ENCODE data around the gene DYNC1LI2.

Gene DYNC1LI2

DNA sequence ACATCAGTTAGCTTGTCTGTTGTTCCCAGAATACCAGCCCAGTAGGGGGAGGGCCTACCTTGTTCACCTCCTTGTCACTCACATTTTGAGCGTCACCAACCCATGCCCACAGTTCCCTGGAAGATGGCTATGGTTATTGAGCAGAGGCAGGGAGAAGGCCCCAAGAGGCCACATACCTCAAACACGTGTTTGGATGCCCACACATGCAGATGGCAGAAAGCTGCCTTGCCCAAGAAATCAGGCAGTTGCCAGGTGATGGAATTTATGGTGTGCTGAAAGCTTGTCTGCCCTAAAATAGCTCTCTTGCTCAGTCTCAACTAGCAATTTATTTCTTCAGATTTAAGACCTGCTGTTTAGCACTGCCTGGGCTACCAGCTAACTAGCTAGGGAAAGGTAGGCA, 38.3 kb downstream of the DYNC1LI2 start:
- no peak for TF ChIP-seq ZNF37A (tag by site-specific recombination; IDR thresholded peaks at IDR 0.05)
- TF ChIP-seq ZIC2 (tag by site-specific recombination; IDR thresholded peaks at IDR 0.05) = no peak
- no peak for TF ChIP-seq ZNF274 (IDR thresholded peaks at IDR 0.05; ENCODE audit: low read length)
- TF ChIP-seq ZNF274 (tag by site-specific recombination; IDR thresholded peaks at IDR 0.05; ENCODE audit: borderline replicate concordance) = no peak
- TF ChIP-seq, protein P1, sequence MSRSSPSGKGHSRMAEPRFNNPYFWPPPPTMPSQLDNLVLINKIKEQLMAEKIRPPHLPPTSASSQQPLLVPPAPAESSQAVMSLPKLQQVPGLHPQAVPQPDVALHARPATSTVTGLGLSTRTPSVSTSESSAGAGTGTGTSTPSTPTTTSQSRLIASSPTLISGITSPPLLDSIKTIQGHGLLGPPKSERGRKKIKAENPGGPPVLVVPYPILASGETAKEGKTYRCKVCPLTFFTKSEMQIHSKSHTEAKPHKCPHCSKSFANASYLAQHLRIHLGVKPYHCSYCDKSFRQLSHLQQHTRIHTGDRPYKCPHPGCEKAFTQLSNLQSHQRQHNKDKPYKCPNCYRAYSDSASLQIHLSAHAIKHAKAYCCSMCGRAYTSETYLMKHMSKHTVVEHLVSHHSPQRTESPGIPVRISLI (tag by site-specific recombination; IDR thresholded peaks at IDR 0.05) = no peak
- TF ChIP-seq, protein P2, sequence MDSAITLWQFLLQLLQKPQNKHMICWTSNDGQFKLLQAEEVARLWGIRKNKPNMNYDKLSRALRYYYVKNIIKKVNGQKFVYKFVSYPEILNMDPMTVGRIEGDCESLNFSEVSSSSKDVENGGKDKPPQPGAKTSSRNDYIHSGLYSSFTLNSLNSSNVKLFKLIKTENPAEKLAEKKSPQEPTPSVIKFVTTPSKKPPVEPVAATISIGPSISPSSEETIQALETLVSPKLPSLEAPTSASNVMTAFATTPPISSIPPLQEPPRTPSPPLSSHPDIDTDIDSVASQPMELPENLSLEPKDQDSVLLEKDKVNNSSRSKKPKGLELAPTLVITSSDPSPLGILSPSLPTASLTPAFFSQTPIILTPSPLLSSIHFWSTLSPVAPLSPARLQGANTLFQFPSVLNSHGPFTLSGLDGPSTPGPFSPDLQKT (IDR thresholded peaks at IDR 0.05; ENCODE audit: borderline replicate concordance, low read depth, low read length) = no peak
- TF ChIP-seq MYNN (tag by site-specific recombination; IDR thresholded peaks at IDR 0.05; ENCODE audit: borderline replicate concordance) = no peak
- TF ChIP-seq ZNF311 (tag by site-specific recombination; IDR thresholded peaks at IDR 0.05; ENCODE audit: borderline replicate concordance) = no peak
- no peak for TF ChIP-seq ZNF133 (tag by site-specific recombination; IDR thresholded peaks at IDR 0.05)
- no peak for TF ChIP-seq PRDM1 (tag by site-specific recombination; IDR thresholded peaks at IDR 0.05)
- TF ChIP-seq ZNF48 (tag by site-specific recombination; IDR thresholded peaks at IDR 0.05) = no peak
- TF ChIP-seq MEIS1 (CRISPR knock-in tag; IDR thresholded peaks at IDR 0.05; ENCODE audit: borderline replicate concordance) = no peak
- TF ChIP-seq ZNF629 (tag by site-specific recombination; IDR thresholded peaks at IDR 0.05) = no peak
- no peak for TF ChIP-seq ZNF514 (tag by site-specific recombination; IDR thresholded peaks at IDR 0.05)
- CTCF ChIA-PET = interaction anchor here (0.6 to 1.2 kb wide), 8 partner anchors 13 to 1229 kb away, joined by 3 to 5 read pairs (median 4); no protein-coding TSS in a partner anchor
- H3K9me3 ChIP-seq (ENCODE audit: control insufficient read depth, insufficient read depth, low read depth, low read length) = no peaks in the 10 kb centered on the region
- H3K36me3 ChIP-seq (ENCODE audit: control insufficient read depth in 2 of 2, insufficient read depth in 1 of 2, low read length in 2 of 2) = peaks cover 0 to 5% of the 10 kb centered on the region in 2 experiments; a peak in 1 of 3 replicates
- H3K27ac ChIP-seq (ENCODE audit: extremely low read depth, low read depth, low read length) = no peak overlapping the region
- no peak overlapping the region for H3K4me3 ChIP-seq (ENCODE audit: low read depth, low read length)
- POLR2A ChIA-PET = no interaction called here
- H3K4me1 ChIP-seq (ENCODE audit: control insufficient read depth, insufficient read depth, low read length) = no peaks in the 10 kb centered on the region; the same call in 1 of the 2 replicates

DNA sequence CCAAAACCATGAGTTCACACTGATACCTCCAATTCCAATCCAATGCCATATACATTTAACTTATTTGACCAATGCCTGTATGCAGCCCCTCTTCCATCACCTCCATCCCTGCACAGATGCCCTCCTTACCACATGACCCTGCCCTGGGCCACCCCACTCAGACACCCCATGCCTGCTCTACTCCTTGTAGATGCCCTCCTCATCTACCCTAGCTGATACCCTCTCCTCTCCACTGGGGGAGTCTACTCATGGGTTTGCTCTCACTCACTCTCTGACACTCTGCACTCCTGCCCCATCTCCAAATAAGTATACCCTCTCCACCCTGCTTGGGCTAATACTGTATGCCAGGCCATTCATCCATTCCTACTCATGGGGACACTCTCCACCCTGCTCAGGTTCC, 38.9 kb downstream of the DYNC1LI2 start:
- TF ChIP-seq ZNF112 (tag by site-specific recombination; IDR thresholded peaks at IDR 0.05) (no peak), ZBTB21 (tag by site-specific recombination; IDR thresholded peaks at IDR 0.05) (no peak), ZNF121 (tag by site-specific recombination; IDR thresholded peaks at IDR 0.05) (no peak), YY1 (tag by site-specific recombination; IDR thresholded peaks at IDR 0.05) (no peak), ZNF426 (tag by site-specific recombination; IDR thresholded peaks at IDR 0.05) (no peak), ZNF510 (tag by site-specific recombination; IDR thresholded peaks at IDR 0.05; ENCODE audit: insufficient replicate concordance) (no peak), ZNF596 (tag by site-specific recombination; IDR thresholded peaks at IDR 0.05) (no peak), ZNF416 (tag by site-specific recombination; IDR thresholded peaks at IDR 0.05) (no peak), ZNF843 (tag by site-specific recombination; IDR thresholded peaks at IDR 0.05) (no peak), ZNF16 (tag by site-specific recombination; IDR thresholded peaks at IDR 0.05; ENCODE audit: low read depth) (no peak)
- TF ChIP-seq, protein P3, sequence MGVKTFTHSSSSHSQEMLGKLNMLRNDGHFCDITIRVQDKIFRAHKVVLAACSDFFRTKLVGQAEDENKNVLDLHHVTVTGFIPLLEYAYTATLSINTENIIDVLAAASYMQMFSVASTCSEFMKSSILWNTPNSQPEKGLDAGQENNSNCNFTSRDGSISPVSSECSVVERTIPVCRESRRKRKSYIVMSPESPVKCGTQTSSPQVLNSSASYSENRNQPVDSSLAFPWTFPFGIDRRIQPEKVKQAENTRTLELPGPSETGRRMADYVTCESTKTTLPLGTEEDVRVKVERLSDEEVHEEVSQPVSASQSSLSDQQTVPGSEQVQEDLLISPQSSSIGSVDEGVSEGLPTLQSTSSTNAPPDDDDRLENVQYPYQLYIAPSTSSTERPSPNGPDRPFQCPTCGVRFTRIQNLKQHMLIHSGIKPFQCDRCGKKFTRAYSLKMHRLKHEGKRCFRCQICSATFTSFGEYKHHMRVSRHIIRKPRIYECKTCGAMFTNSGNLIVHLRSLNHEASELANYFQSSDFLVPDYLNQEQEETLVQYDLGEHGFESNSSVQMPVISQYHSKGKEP (tag by site-specific recombination; IDR thresholded peaks at IDR 0.05) = no peak
- TF ChIP-seq, protein P4, sequence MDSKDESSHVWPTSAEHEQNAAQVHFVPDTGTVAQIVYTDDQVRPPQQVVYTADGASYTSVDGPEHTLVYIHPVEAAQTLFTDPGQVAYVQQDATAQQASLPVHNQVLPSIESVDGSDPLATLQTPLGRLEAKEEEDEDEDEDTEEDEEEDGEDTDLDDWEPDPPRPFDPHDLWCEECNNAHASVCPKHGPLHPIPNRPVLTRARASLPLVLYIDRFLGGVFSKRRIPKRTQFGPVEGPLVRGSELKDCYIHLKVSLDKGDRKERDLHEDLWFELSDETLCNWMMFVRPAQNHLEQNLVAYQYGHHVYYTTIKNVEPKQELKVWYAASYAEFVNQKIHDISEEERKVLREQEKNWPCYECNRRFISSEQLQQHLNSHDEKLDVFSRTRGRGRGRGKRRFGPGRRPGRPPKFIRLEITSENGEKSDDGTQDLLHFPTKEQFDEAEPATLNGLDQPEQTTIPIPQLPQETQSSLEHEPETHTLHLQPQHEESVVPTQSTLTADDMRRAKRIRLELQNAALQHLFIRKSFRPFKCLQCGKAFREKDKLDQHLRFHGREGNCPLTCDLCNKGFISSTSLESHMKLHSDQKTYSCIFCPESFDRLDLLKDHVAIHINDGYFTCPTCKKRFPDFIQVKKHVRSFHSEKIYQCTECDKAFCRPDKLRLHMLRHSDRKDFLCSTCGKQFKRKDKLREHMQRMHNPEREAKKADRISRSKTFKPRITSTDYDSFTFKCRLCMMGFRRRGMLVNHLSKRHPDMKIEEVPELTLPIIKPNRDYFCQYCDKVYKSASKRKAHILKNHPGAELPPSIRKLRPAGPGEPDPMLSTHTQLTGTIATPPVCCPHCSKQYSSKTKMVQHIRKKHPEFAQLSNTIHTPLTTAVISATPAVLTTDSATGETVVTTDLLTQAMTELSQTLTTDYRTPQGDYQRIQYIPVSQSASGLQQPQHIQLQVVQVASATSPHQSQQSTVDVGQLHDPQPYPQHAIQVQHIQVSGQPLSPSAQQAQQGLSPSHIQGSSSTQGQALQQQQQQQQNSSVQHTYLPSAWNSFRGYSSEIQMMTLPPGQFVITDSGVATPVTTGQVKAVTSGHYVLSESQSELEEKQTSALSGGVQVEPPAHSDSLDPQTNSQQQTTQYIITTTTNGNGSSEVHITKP (tag by site-specific recombination; IDR thresholded peaks at IDR 0.05) = no peak
- Histone ChIP-seq H3K4me3 (ENCODE audit: low read depth, low read length) (no peak overlapping the region), H3K9me3 (ENCODE audit: control insufficient read depth, insufficient read depth, low read depth, low read length) (no peaks in the 10 kb centered on the region), H3K4me1 (ENCODE audit: control insufficient read depth, insufficient read depth, low read length) (no peaks in the 10 kb centered on the region; the same call in 1 of the 2 replicates), H3K36me3 (ENCODE audit: control insufficient read depth in 2 of 2, insufficient read depth in 1 of 2, low read length in 2 of 2) (no peaks in the 10 kb centered on the region), H3K27ac (ENCODE audit: extremely low read depth, low read depth, low read length) (no peak overlapping the region)
- ChIA-PET POLR2A (no interaction called here), CTCF (interaction anchor here (0.7 to 1.2 kb wide), 4 partner anchors 14 to 1230 kb away, joined by 3 to 5 read pairs (median 4); no protein-coding TSS in a partner anchor)

Measured in HEK293 (cell line).